ENCODE measurements around the gene DCAF17.

GRCh38 chr2:171431677-171432167, 2.3 kb upstream of the DCAF17 start:
- no peak for TF ChIP-seq POLR2A (IDR thresholded peaks at IDR 0.05)
- TF ChIP-seq CTCF (IDR thresholded peaks at IDR 0.05) = no peak
- TF ChIP-seq EP300 (IDR thresholded peaks at IDR 0.05) = no peak

All from gastroesophageal sphincter (tissue), 3 donors.